Stimulated activated CD4-positive, alpha-beta T cell treated with anti-CD3 and anti-CD28 coated beads, Interleukin-15, amount 100 ng/mL, for 48 hours (primary cell): ENCODE results near the gene CCR2.

ENCODE experiments used
- DNase-seq, 2 donors: peaks; one replicate each; pipeline ENCODE4 v3.0.0-alpha.2; 2020; ENCODE audit warnings: low read depth in 2 of 2

Gene CCR2

DNA sequence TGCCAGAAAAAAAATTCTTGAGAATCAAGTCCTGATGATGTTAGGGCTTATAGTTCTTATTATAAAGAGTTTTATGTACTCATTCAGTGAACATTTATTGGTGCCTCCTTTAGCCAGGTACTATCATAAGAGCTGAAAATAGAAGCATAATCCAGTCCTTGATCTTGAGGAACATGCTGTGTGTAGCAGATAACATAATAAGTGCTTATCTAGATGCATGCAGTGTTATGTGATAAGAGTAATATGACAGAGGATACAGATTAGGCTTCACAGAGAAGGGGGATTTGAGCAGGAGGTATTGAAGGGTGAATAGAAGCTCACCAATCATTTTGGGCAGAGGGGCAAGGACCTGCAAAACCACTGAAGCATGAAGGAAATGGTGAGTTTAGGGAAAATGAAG is 1.1 kb downstream of the CCR2 start:
- no peak for DNase-seq

DNA sequence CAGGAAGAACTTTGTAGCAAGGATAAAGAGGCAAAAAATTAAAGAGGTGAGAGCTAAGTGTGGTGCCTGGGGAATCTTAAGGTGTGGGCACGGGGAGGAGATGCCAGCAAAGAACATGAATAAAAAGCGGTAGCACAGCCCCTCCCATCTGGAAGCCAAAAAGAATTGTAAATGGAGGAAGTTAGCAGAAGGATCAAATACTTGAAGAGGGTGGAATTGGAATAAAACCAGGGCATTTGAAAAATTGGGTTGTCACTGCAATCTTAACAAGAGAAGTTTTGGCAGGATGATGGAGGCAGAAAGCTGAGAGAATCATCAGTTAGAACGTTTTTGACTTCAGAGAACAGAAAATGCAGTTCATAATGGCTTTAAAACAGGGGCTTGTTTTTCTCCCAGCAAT is 2.4 kb downstream of the CCR2 start:
- no peak for DNase-seq

DNA sequence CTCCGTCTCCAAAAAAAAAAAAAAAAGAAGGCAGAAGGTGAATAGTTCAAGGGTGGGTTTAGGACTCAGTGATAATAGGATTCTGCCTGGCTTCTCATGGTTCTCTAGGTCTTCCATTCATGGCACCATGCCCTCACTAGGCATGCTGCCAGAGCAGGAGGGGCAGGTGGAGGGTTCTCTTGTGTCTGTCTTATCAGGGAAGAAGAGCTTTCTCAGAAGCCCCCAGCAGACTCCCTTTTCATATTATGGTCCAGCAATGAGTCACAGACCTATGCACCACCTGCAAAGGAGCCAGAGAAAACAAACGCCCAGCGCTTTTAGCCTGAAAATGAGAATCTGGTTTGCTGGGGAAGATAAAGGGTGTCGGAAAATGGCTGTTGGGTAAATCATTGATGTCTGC is 3.0 kb downstream of the CCR2 start:
- no peak for DNase-seq

DNA sequence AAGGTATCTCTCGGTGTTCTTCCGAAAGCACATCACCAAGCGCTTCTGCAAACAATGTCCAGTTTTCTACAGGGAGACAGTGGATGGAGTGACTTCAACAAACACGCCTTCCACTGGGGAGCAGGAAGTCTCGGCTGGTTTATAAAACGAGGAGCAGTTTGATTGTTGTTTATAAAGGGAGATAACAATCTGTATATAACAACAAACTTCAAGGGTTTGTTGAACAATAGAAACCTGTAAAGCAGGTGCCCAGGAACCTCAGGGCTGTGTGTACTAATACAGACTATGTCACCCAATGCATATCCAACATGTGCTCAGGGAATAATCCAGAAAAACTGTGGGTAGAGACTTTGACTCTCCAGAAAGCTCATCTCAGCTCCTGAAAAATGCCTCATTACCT is 4.6 kb downstream of the CCR2 start:
- no peak for DNase-seq

DNA sequence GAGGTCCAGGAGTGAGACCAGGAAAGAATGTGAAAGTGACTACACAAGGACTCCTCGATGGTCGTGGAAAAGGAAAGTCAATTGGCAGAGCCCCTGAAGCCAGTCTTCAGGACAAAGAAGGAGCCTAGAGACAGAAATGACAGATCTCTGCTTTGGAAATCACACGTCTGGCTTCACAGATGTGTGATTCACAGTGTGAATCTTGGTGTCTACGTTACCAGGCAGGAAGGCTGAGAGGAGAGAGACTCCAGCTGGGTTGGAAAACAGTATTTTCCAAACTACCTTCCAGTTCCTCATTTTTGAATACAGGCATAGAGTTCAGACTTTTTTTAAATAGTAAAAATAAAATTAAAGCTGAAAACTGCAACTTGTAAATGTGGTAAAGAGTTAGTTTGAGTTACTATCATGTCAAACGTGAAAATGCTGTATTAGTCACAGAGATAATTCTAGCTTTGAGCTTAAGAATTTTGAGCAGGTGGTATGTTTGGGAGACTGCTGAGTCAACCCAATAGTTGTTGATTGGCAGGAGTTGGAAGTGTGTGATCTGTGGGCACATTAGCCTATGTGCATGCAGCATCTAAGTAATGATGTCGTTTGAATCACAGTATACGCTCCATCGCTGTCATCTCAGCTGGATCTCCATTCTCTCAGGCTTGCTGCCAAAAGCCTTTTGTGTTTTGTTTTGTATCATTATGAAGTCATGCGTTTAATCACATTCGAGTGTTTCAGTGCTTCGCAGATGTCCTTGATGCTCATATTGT is 6.0 kb downstream of the CCR2 start:
- peak; percentile 21 to 30 for DNase-seq

DNA sequence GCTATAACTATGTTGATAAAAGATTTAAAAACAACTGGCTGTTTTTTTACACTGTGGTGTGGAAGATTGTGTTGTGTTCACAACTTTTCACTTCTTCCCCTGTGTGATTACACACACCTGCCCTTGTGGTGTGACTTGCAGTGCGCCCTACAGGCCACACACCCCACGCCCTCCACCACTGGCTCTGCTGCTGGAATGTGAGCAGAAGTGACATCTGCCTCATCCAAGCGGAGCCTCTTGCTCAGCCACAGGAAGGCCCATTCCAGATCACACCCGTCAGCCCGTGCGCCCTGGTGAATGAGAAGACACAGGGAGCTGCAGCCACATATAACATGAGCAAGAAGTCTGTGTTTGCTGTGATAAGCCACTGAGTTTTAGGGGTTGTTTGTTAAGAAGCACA is 7.0 kb downstream of the CCR2 start:
- no peak for DNase-seq

DNA sequence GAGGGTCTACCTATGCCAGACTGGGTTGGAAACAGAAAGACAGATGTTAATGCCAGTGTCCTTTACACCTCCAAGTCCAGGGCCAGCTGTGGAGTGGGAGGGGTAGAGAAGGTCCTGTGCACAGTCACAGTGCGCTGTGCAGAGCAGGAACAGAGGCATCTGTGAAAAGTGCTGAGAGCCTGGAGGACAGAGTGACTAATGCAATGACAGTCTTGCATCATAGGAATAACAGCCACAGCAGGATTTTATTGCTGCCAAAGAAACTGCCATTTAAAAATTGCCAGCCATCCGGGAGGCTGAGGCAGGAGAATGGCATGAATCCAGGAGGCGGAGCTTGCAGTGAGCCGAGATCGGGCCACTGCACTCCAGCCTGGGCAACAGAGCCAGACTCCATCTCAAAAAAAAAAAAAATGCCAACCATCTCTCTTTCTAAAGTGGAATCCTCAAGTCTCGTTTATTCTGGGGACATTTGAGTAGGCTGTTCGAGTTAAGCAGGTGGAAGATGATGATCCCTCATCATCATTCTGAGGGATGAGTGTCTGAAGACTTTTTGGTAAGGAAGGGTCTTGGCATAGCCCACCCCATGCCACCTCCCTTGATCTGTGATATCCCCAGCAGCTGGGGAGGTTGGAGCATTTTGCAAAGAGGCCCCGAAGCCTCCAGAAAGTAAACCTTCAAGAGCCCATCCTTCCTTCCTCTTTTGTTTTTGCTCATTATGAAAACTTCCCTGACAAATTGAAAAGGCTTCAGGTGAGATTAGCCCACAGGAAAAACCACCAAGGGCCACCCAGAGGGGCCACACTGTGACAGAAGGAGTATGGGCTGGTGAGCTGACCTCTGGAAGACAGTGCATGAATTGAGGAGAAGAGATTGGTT is 7.7 kb downstream of the CCR2 start:
- DNase-seq, result no peak

DNA sequence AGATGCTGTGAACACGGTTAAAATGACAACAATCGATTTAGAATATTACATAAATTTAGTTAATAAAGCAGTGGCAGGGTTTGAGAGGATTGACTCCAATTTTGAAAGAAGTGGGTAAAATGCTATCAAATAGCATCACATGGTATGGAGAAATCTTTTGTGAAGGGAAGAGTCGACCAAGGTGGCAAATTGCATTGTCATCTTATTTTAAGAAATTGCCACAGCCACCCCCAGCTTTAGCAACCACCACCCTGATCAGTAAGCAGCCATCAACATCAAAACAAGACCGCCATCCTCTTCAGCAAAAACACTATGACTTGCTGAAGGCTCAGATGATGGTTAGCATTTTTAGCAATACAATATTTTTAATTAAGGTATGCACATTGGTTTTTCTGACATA is 11.1 kb downstream of the CCR2 start:
- no peak for DNase-seq

DNA sequence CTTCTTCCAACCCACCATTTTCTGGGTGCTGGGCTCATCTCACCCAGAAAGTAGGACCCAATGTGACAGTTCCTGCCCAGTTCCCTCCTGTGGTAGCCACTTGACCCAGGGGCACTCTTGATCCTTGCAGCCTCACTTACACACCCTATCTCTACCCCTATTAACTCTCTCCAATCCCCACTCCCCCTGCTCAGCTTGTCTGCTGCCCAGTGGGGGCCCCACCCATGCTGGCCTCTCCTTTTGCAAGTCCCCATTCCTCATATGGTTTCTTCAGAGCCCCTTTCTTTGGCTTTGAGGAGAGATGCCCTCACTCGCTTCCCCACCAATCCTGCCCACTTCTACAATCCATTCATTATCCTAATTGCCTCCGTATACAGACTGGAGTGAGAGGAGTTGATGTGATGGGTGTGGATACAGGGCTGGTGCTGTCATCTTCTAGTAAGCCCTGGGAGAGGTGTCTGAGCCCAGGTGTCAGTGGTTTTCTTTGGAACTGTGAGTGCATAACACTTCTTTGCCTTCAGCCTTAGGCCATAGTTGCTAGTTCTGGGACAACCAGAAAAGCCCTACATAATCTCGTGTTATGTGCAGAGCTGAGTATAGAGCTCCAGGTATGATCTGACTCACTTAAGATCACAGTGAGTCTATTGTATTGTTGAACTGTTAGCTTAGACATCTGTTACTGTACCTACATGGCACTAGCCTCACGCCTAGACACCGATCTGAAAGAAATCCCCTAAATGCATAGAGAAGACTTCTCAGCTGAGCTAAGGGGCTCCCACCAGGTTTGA is 12.0 kb downstream of the CCR2 start:
- no peak for DNase-seq

DNA sequence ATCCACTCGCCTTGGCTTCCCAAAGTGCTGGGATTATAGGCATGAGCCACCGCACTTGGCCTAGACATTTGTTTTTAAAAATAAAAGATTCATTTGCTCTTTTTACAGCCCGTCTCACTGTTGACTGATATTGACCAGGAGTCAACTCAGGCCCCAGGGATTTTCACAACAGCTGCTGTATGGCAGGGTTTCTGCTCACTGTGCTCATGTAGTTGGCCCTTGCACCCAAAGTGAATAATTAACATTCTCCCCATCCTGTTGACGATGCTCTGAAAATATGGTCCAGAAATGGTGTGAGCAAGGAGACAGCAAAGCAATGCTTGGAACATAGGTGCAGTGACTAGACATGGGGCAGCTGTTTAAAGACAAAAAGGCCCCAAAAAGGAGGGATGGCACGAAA is 13.9 kb downstream of the CCR2 start:
- no peak for DNase-seq

DNA sequence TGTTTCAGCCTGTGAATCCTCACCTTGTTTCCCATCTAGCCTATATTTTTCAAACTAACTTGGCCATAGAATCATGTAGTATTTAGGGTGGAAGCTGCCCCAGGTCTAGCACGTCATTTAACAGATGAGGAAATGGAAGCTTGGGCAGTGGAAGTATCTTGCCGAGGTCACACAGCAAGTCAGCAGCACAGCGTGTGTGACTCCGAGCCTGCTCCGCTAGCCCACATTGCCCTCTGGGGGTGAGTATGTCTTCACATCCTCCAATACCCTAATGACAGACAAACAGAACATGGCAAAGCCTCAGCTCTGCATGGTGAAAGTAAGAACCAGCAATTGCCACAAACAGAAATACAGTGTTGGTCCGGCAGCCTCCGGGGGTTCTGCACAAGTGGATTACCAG is 14.7 kb downstream of the CCR2 start:
- DNase-seq, result peak; percentile 35 to 43

DNA sequence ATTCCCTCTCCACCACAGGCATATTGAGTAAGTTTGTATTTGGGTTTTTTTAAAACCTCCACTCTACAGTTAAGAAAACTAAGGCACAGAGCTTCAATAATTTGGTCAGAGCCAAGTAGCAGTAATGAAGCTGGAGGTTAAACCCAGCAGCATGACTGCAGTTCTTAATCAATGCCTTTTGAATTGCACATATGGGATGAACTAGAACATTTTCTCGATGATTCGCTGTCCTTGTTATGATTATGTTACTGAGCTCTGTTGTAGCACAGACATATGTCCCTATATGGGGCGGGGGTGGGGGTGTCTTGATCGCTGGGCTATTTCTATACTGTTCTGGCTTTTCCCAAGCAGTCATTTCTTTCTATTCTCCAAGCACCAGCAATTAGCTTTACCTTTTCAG is 15.2 kb downstream of the CCR2 start:
- DNase-seq, result no peak

DNA sequence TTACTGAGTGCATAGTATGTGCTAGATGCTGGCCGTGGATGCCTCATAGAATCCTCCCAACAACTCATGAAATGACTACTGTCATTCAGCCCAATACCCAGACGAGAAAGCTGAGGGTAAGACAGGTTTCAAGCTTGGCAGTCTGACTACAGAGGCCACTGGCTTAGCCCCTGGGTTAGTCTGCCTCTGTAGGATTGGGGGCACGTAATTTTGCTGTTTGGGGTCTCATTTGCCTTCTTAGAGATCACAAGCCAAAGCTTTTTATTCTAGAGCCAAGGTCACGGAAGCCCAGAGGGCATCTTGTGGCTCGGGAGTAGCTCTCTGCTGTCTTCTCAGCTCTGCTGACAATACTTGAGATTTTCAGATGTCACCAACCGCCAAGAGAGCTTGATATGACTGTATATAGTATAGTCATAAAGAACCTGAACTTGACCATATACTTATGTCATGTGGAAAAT is 15.8 kb downstream of the CCR2 start:
- peak; percentile 35 to 40 for DNase-seq

DNA sequence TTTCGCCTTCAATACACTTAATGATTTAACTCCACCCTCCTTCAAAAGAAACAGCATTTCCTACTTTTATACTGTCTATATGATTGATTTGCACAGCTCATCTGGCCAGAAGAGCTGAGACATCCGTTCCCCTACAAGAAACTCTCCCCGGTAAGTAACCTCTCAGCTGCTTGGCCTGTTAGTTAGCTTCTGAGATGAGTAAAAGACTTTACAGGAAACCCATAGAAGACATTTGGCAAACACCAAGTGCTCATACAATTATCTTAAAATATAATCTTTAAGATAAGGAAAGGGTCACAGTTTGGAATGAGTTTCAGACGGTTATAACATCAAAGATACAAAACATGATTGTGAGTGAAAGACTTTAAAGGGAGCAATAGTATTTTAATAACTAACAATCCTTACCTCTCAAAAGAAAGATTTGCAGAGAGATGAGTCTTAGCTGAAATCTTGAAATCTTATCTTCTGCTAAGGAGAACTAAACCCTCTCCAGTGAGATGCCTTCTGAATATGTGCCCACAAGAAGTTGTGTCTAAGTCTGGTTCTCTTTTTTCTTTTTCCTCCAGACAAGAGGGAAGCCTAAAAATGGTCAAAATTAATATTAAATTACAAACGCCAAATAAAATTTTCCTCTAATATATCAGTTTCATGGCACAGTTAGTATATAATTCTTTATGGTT is 17.1 kb downstream of the CCR2 start, which contains the start of gene CCR5:
Gene CCR5, plus strand, starts transcription at position 108 of the 680 bp plus-strand sequence. CDS start 1,957 bp downstream, outside the sequence.
- DNase-seq, result no peak

DNA sequence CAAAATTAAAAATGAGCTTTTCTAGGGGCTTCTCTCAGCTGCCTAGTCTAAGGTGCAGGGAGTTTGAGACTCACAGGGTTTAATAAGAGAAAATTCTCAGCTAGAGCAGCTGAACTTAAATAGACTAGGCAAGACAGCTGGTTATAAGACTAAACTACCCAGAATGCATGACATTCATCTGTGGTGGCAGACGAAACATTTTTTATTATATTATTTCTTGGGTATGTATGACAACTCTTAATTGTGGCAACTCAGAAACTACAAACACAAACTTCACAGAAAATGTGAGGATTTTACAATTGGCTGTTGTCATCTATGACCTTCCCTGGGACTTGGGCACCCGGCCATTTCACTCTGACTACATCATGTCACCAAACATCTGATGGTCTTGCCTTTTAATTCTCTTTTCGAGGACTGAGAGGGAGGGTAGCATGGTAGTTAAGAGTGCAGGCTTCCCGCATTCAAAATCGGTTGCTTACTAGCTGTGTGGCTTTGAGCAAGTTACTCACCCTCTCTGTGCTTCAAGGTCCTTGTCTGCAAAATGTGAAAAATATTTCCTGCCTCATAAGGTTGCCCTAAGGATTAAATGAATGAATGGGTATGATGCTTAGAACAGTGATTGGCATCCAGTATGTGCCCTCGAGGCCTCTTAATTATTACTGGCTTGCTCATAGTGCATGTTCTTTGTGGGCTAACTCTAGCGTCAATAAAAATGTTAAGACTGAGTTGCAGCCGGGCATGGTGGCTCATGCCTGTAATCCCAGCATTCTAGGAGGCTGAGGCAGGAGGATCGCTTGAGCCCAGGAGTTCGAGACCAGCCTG is 17.8 kb downstream of the CCR2 start:
- DNase-seq, result no peak

DNA sequence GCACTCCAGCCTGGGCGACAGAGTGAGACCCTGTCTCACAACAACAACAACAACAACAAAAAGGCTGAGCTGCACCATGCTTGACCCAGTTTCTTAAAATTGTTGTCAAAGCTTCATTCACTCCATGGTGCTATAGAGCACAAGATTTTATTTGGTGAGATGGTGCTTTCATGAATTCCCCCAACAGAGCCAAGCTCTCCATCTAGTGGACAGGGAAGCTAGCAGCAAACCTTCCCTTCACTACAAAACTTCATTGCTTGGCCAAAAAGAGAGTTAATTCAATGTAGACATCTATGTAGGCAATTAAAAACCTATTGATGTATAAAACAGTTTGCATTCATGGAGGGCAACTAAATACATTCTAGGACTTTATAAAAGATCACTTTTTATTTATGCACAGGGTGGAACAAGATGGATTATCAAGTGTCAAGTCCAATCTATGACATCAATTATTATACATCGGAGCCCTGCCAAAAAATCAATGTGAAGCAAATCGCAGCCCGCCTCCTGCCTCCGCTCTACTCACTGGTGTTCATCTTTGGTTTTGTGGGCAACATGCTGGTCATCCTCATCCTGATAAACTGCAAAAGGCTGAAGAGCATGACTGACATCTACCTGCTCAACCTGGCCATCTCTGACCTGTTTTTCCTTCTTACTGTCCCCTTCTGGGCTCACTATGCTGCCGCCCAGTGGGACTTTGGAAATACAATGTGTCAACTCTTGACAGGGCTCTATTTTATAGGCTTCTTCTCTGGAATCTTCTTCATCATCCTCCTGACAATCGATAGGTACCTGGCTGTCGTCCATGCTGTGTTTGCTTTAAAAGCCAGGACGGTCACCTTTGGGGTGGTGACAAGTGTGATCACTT is 18.8 kb downstream of the CCR2 start:
- DNase-seq, result no peak

DNA sequence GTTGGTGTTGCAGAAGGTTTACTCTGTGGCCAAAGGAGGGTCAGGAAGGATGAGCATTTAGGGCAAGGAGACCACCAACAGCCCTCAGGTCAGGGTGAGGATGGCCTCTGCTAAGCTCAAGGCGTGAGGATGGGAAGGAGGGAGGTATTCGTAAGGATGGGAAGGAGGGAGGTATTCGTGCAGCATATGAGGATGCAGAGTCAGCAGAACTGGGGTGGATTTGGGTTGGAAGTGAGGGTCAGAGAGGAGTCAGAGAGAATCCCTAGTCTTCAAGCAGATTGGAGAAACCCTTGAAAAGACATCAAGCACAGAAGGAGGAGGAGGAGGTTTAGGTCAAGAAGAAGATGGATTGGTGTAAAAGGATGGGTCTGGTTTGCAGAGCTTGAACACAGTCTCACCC is 20.8 kb downstream of the CCR2 start:
- DNase-seq, result no peak

DNA sequence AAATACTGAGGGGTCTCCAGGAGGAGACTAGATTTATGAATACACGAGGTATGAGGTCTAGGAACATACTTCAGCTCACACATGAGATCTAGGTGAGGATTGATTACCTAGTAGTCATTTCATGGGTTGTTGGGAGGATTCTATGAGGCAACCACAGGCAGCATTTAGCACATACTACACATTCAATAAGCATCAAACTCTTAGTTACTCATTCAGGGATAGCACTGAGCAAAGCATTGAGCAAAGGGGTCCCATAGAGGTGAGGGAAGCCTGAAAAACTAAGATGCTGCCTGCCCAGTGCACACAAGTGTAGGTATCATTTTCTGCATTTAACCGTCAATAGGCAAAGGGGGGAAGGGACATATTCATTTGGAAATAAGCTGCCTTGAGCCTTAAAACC is 21.3 kb downstream of the CCR2 start:
- no peak for DNase-seq

DNA sequence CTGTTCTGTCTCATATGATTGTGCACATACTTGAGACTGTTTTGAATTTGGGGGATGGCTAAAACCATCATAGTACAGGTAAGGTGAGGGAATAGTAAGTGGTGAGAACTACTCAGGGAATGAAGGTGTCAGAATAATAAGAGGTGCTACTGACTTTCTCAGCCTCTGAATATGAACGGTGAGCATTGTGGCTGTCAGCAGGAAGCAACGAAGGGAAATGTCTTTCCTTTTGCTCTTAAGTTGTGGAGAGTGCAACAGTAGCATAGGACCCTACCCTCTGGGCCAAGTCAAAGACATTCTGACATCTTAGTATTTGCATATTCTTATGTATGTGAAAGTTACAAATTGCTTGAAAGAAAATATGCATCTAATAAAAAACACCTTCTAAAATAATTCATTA is 21.9 kb downstream of the CCR2 start:
- no peak for DNase-seq
